ENCODE data around the gene RDH16.
"Not testable (repeated sequence)": the region's sequence is repeated elsewhere in the genome, so short reads cannot be mapped to it uniquely, and the experiment has no call there.

The RDH16 gene

GRCh38 chr12:56954057-56954957 lies 3.1 kb downstream of the RDH16 start:
- Histone ChIP-seq H3K36me3 (ENCODE audit: control insufficient read depth in 2 of 2, insufficient read depth in 2 of 2, low read length in 2 of 2) (no peaks in the 10 kb centered on the region), H3K4me3 (ENCODE audit: low read length in 2 of 2) (no peak overlapping the region), H3K4me1 (ENCODE audit: control insufficient read depth in 2 of 2, insufficient read depth in 2 of 2, low read length in 2 of 2) (peaks cover 0 to 2% of the 10 kb centered on the region in 2 donors), H3K9me3 (ENCODE audit: control insufficient read depth in 2 of 2, low read length in 2 of 2) (peaks cover 3% of the 10 kb centered on the region in 2 donors), H3K27me3 (ENCODE audit: control insufficient read depth in 2 of 2, insufficient read depth in 2 of 2, low read length in 2 of 2) (no peaks in the 10 kb centered on the region), H3K9ac (ENCODE audit: low read depth in 1 of 2, low read length in 2 of 2) (no peak overlapping the region), H3K27ac (ENCODE audit: low read depth in 2 of 2, low read length in 2 of 2) (no peak overlapping the region)

- no peak overlapping the region for H3K4me3 ChIP-seq (ENCODE audit: low read length in 2 of 2)
- peaks cover 0 to 2% of the 10 kb centered on the region in 2 donors for H3K4me1 ChIP-seq (ENCODE audit: control insufficient read depth in 2 of 2, insufficient read depth in 2 of 2, low read length in 2 of 2)
- H3K9me3 ChIP-seq (ENCODE audit: control insufficient read depth in 2 of 2, low read length in 2 of 2), result no peaks in the 10 kb centered on the region
- no peaks in the 10 kb centered on the region for H3K27me3 ChIP-seq (ENCODE audit: control insufficient read depth in 2 of 2, insufficient read depth in 2 of 2, low read length in 2 of 2)
- no peaks in the 10 kb centered on the region for H3K36me3 ChIP-seq (ENCODE audit: control insufficient read depth in 2 of 2, insufficient read depth in 2 of 2, low read length in 2 of 2)
- no peak overlapping the region for H3K27ac ChIP-seq (ENCODE audit: low read depth in 2 of 2, low read length in 2 of 2)
- no peak overlapping the region for H3K9ac ChIP-seq (ENCODE audit: low read depth in 1 of 2, low read length in 2 of 2)
These were observed 4.1 kb downstream of the RDH16 start for GRCh38 chr12:56953314-56953713.

GRCh38 chr12:56951582-56952339 lies 5.6 kb downstream of the RDH16 start:
- Histone ChIP-seq H3K9me3 (ENCODE audit: control insufficient read depth in 2 of 2, low read length in 2 of 2) (no peaks in the 10 kb centered on the region), H3K4me3 (ENCODE audit: low read length in 2 of 2) (no peak overlapping the region), H3K4me1 (ENCODE audit: control insufficient read depth in 2 of 2, insufficient read depth in 2 of 2, low read length in 2 of 2) (no peaks in the 10 kb centered on the region), H3K9ac (ENCODE audit: low read depth in 1 of 2, low read length in 2 of 2) (no peak overlapping the region), H3K27ac (ENCODE audit: low read depth in 2 of 2, low read length in 2 of 2) (no peak overlapping the region), H3K27me3 (ENCODE audit: control insufficient read depth in 2 of 2, insufficient read depth in 2 of 2, low read length in 2 of 2) (no peaks in the 10 kb centered on the region), H3K36me3 (ENCODE audit: control insufficient read depth in 2 of 2, insufficient read depth in 2 of 2, low read length in 2 of 2) (no peaks in the 10 kb centered on the region)

- Histone ChIP-seq H3K4me3 (ENCODE audit: low read length in 2 of 2) (no peak overlapping the region), H3K27me3 (ENCODE audit: control insufficient read depth in 2 of 2, insufficient read depth in 2 of 2, low read length in 2 of 2) (no peaks in the 10 kb centered on the region), H3K9ac (ENCODE audit: low read depth in 1 of 2, low read length in 2 of 2) (no peak overlapping the region), H3K27ac (ENCODE audit: low read depth in 2 of 2, low read length in 2 of 2) (no peak overlapping the region), H3K36me3 (ENCODE audit: control insufficient read depth in 2 of 2, insufficient read depth in 2 of 2, low read length in 2 of 2) (no peaks in the 10 kb centered on the region), H3K4me1 (ENCODE audit: control insufficient read depth in 2 of 2, insufficient read depth in 2 of 2, low read length in 2 of 2) (no peaks in the 10 kb centered on the region), H3K9me3 (ENCODE audit: control insufficient read depth in 2 of 2, low read length in 2 of 2) (no peaks in the 10 kb centered on the region)
These were observed 8.5 kb downstream of the RDH16 start for GRCh38 chr12:56948881-56949280.

- H3K27me3 ChIP-seq (ENCODE audit: control insufficient read depth in 2 of 2, insufficient read depth in 2 of 2, low read length in 2 of 2), result no peaks in the 10 kb centered on the region
- H3K9me3 ChIP-seq (ENCODE audit: control insufficient read depth in 2 of 2, low read length in 2 of 2), result no peaks in the 10 kb centered on the region
- H3K4me3 ChIP-seq (ENCODE audit: low read length in 2 of 2), result no peak overlapping the region
- H3K4me1 ChIP-seq (ENCODE audit: control insufficient read depth in 2 of 2, insufficient read depth in 2 of 2, low read length in 2 of 2), result no peaks in the 10 kb centered on the region
- no peak overlapping the region for H3K27ac ChIP-seq (ENCODE audit: low read depth in 2 of 2, low read length in 2 of 2)
- H3K36me3 ChIP-seq (ENCODE audit: control insufficient read depth in 2 of 2, insufficient read depth in 2 of 2, low read length in 2 of 2), result no peaks in the 10 kb centered on the region
- H3K9ac ChIP-seq (ENCODE audit: low read depth in 1 of 2, low read length in 2 of 2), result no peak overlapping the region
These were observed 9.0 kb downstream of the RDH16 start for GRCh38 chr12:56948457-56948777.

GRCh38 chr12:56947633-56948456 lies 9.6 kb downstream of the RDH16 start:
- Histone ChIP-seq H3K4me1 (ENCODE audit: control insufficient read depth in 2 of 2, insufficient read depth in 2 of 2, low read length in 2 of 2) (no peaks in the 10 kb centered on the region), H3K9me3 (ENCODE audit: control insufficient read depth in 2 of 2, low read length in 2 of 2) (no peaks in the 10 kb centered on the region), H3K9ac (ENCODE audit: low read depth in 1 of 2, low read length in 2 of 2) (no peak overlapping the region), H3K27ac (ENCODE audit: low read depth in 2 of 2, low read length in 2 of 2) (no peak overlapping the region), H3K27me3 (ENCODE audit: control insufficient read depth in 2 of 2, insufficient read depth in 2 of 2, low read length in 2 of 2) (no peaks in the 10 kb centered on the region), H3K36me3 (ENCODE audit: control insufficient read depth in 2 of 2, insufficient read depth in 2 of 2, low read length in 2 of 2) (no peaks in the 10 kb centered on the region), H3K4me3 (ENCODE audit: low read length in 2 of 2) (no peak overlapping the region)

DNA sequence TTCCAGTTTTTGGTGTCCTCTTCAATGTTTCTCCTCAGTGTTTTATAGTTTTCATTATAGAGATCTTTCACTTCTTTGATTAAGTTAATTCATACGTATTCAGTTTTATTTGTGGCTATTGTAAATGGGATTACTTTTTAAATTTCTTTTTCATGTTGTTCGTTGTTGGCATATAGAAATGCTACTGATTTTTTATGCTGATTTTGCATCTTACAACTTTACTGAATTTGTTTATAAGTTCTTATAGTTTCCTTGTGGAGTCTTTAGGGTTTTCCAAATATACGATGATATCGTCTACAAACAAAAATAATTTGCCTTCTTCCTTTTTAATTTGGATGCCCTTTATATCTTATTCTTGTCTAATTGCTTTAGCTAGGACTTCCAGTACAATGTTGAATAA lies 13.5 kb downstream of the RDH16 start:
- Histone ChIP-seq H3K9ac (ENCODE audit: low read depth in 1 of 2, low read length in 2 of 2) (no peak overlapping the region), H3K27ac (ENCODE audit: low read depth in 2 of 2, low read length in 2 of 2) (no peak overlapping the region), H3K9me3 (ENCODE audit: control insufficient read depth in 2 of 2, low read length in 2 of 2) (no peaks in the 10 kb centered on the region), H3K36me3 (ENCODE audit: control insufficient read depth in 2 of 2, insufficient read depth in 2 of 2, low read length in 2 of 2) (no peaks in the 10 kb centered on the region), H3K27me3 (ENCODE audit: control insufficient read depth in 2 of 2, insufficient read depth in 2 of 2, low read length in 2 of 2) (no peaks in the 10 kb centered on the region), H3K4me1 (ENCODE audit: control insufficient read depth in 2 of 2, insufficient read depth in 2 of 2, low read length in 2 of 2) (no peaks in the 10 kb centered on the region), H3K4me3 (ENCODE audit: low read length in 2 of 2) (no peak overlapping the region)

DNA sequence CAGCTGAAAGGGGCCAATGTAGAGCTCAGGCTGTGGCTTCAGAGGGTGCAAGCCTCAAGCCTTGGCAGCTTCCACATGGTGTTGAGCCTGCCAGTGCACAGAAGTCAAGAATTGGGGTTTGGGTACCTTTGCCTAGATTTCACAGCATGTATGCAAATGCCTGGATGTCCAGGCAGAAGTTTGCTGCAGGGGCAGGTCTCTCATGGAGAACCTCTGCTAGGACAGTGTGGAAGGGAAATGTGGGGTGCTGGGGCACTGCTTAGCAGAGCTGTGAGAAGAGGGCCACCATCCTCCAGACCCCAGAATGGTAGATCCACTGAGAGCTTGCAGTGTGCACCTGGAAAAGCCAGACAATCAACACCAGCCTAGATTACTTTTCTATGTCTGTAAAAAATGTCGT lies 14.0 kb downstream of the RDH16 start:
- H3K27me3 ChIP-seq (ENCODE audit: control insufficient read depth in 2 of 2, insufficient read depth in 2 of 2, low read length in 2 of 2); H3K36me3 ChIP-seq (ENCODE audit: control insufficient read depth in 2 of 2, insufficient read depth in 2 of 2, low read length in 2 of 2); H3K27ac ChIP-seq (ENCODE audit: low read depth in 2 of 2, low read length in 2 of 2); H3K4me1 ChIP-seq (ENCODE audit: control insufficient read depth in 2 of 2, insufficient read depth in 2 of 2, low read length in 2 of 2); H3K9me3 ChIP-seq (ENCODE audit: control insufficient read depth in 2 of 2, low read length in 2 of 2); H3K4me3 ChIP-seq (ENCODE audit: low read length in 2 of 2); H3K9ac ChIP-seq (ENCODE audit: low read depth in 1 of 2, low read length in 2 of 2): not testable (repeated sequence)

DNA sequence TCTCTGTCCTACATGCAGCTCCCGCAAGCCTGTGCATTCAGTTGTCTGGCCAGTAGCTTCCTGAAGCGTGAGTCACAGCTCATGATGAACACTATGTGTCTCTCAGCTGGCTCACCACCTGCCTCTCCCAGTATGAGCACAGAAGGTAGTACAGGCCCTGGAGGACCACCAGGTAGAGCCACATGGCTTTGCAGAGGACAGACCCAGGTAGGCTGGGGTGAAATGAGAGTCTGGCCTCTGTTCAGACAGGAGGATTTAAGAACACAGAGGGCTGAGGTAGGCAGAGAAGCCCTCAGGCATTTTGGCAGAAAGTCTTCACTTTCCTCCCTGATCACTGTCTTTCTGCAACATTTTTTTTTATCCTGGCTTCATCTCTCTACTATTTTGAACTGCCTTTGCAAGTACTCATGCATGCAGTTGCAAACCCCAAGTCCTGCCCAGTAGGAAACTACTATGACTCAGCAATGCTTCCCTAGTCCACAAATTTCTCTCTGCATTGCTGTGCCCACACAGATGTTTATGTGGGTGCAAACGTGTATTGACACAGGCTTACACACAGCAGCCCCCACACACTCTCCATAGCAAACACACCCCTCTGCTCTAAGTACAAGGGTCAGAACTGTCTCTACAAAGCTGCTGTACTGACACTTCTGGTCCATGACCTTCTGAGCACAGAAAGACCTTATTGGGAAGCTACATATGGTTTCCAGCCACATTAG lies 15.9 kb downstream of the RDH16 start:
- H3K9me3 ChIP-seq (ENCODE audit: control insufficient read depth in 2 of 2, low read length in 2 of 2), result no peaks in the 10 kb centered on the region
- no peaks in the 10 kb centered on the region for H3K4me1 ChIP-seq (ENCODE audit: control insufficient read depth in 2 of 2, insufficient read depth in 2 of 2, low read length in 2 of 2)
- no peak overlapping the region for H3K9ac ChIP-seq (ENCODE audit: low read depth in 1 of 2, low read length in 2 of 2)
- no peaks in the 10 kb centered on the region for H3K27me3 ChIP-seq (ENCODE audit: control insufficient read depth in 2 of 2, insufficient read depth in 2 of 2, low read length in 2 of 2)
- H3K4me3 ChIP-seq (ENCODE audit: low read length in 2 of 2), result no peak overlapping the region
- no peaks in the 10 kb centered on the region for H3K36me3 ChIP-seq (ENCODE audit: control insufficient read depth in 2 of 2, insufficient read depth in 2 of 2, low read length in 2 of 2)
- H3K27ac ChIP-seq (ENCODE audit: low read depth in 2 of 2, low read length in 2 of 2), result no peak overlapping the region

All from mucosa of rectum (tissue), 2 donors.